Bronchial epithelial cell (primary cell): ENCODE results near the gene DUSP22. TPM values are rescaled to one million over a fixed set of nuclear protein-coding genes. Genes with fewer than 3 reads are reported as not detected.

Source experiments
- DNase-seq: peaks from one replicate; pipeline ENCODE4 v3.0.0-alpha.2; 2010; ENCODE audit warnings: low read depth
- FAIRE-seq: peaks from 2 replicates; lab custom pipeline; 2011; peaks lifted over from hg19 to GRCh38; lab: Jason Lieb, UNC
- H3K27me3 ChIP-seq: 2 replicates; pipeline ENCODE4 v1.5.1; 2011; ENCODE audit warnings: low read length; ENCODE audit not compliant: control insufficient read depth, insufficient read depth
- H3K36me3 ChIP-seq: 2 replicates; pipeline ENCODE4 v1.5.1; 2011; ENCODE audit warnings: low read length; ENCODE audit not compliant: control insufficient read depth, insufficient read depth
- H3K4me3 ChIP-seq: 2 replicates; pipeline ENCODE4 v1.5.1; 2011; ENCODE audit warnings: mild to moderate bottlenecking, low read depth, low read length, control low read depth
- total RNA-seq: library from RNA; depleted of rRNA; stranded (reverse); fragments of >200 nt; gene quantifications from 2 replicates; pipeline ENCODE4 v1.2.1, GENCODE V29; 2014
- TF ChIP-seq, protein P1 (sequence below): IDR thresholded peaks from 2 replicates; pipeline ENCODE4 v1.5.1; 2011; ENCODE audit warnings: mild to moderate bottlenecking, moderate library complexity, low read length, control low read depth, inconsistent platforms; ENCODE audit not compliant: insufficient read depth, severe bottlenecking

Gene DUSP22
- total RNA-seq, 1 donor from 2014 or later: 33.7 TPM

GRCh38 chr6:397056-397455 is 104.8 kb downstream of the DUSP22 start:
- TF ChIP-seq, protein P1, sequence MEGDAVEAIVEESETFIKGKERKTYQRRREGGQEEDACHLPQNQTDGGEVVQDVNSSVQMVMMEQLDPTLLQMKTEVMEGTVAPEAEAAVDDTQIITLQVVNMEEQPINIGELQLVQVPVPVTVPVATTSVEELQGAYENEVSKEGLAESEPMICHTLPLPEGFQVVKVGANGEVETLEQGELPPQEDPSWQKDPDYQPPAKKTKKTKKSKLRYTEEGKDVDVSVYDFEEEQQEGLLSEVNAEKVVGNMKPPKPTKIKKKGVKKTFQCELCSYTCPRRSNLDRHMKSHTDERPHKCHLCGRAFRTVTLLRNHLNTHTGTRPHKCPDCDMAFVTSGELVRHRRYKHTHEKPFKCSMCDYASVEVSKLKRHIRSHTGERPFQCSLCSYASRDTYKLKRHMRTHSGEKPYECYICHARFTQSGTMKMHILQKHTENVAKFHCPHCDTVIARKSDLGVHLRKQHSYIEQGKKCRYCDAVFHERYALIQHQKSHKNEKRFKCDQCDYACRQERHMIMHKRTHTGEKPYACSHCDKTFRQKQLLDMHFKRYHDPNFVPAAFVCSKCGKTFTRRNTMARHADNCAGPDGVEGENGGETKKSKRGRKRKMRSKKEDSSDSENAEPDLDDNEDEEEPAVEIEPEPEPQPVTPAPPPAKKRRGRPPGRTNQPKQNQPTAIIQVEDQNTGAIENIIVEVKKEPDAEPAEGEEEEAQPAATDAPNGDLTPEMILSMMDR: no peak
- DNase-seq (no peak), FAIRE-seq (no peak)
- H3K36me3 ChIP-seq: no peaks in the 10 kb centered on the region
- peaks cover 37% of the 10 kb centered on the region for H3K27me3 ChIP-seq
- no peak overlapping the region for H3K4me3 ChIP-seq

GRCh38 chr6:397604-398003 is 105.3 kb downstream of the DUSP22 start:
- no peak overlapping the region for H3K4me3 ChIP-seq
- TF ChIP-seq, protein P1: no peak
- H3K27me3 ChIP-seq: peaks cover 32% of the 10 kb centered on the region
- FAIRE-seq: no peak
- no peaks in the 10 kb centered on the region for H3K36me3 ChIP-seq
- no peak for DNase-seq

DNA sequence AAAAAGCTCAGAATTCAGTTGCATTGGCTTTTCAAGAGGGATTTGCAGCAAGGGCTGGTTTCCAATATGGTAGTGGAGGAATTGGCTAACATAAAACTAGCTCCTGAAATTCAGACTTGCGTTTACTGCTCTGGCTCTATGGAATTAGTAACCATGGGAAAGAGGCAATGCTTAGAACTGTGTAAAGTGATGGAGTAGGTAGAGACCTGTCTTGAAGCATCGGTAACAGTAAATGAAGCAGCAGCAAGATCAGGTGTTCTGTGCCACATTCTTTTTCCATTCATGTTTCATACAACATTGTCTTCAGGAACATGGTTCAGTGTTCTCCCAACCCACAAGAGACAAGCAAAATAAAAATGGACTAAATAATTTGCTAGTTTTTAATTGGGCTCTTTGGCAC is 105.8 kb downstream of the DUSP22 start:
- peaks cover 32% of the 10 kb centered on the region for H3K27me3 ChIP-seq
- no peak overlapping the region for H3K4me3 ChIP-seq
- TF ChIP-seq, protein P1: no peak
- FAIRE-seq (no peak), DNase-seq (no peak)
- H3K36me3 ChIP-seq: no peaks in the 10 kb centered on the region

DNA sequence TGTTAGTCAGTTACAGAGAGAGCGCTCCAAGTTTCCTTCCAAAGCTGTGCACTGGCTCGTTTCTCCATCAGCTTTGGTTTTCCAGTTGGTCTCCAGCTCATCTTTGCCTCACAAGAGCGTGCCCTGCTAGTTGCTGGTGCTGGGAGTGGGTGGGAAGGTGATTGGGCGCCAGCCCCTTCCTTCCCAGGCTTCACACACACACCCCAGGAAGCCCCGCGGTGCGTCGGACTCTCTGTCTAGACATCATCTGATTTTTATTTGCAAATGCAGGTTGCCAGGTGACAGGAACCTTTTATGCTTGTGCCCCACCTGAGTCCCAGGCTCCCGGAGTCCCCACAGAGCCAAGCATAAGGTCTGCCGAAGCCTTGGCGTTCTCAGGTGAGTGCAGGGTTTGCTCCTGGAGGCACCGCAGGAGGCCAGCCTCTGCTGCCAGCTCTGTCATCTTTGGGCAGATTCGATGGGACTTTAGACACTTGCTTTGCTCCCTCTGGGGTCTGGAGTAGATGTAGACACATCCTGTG is 106.3 kb downstream of the DUSP22 start:
- DNase-seq: no peak
- H3K27me3 ChIP-seq: peaks cover 30% of the 10 kb centered on the region
- peak; percentile 50 for FAIRE-seq
- H3K36me3 ChIP-seq: no peaks in the 10 kb centered on the region
- TF ChIP-seq, protein P1: no peak
- H3K4me3 ChIP-seq: no peak overlapping the region

GRCh38 chr6:399785-400534 is 107.7 kb downstream of the DUSP22 start:
- Histone ChIP-seq H3K4me3 (no peak overlapping the region), H3K36me3 (no peaks in the 10 kb centered on the region), H3K27me3 (peaks cover 21% of the 10 kb centered on the region)
- no peak for FAIRE-seq
- DNase-seq: no peak
- TF ChIP-seq, protein P1: no peak
